Fibroblast of peridontal ligament (primary cell): ENCODE results near the gene PIP4K2B.
A peak's percentile ranks its signal among the peaks of the same experiment; 100 is the strongest.
"Not testable (repeated sequence)": the region's sequence is repeated elsewhere in the genome, so short reads cannot be mapped to it uniquely, and the experiment has no call there.

Source experiments
- DNase-seq: peaks from one replicate; pipeline ENCODE4 v3.0.0-alpha.2; 2010; ENCODE audit errors: extremely low read depth

The PIP4K2B gene

GRCh38 chr17:38730526-38731379 is 68.6 kb downstream of the PIP4K2B start:
- DNase-seq = no peak

GRCh38 chr17:38729886-38730525 is 69.3 kb downstream of the PIP4K2B start, which contains the start of gene CISD3:
Gene CISD3 (plus strand): TSS chr17:38730341. CDS start chr17:38730359, 18 bp downstream.
- DNase-seq = peak; percentile 69

GRCh38 chr17:38729368-38729885 is 69.9 kb downstream of the PIP4K2B start:
- DNase-seq = no peak

- no peak for DNase-seq
Measured at GRCh38 chr17:38728290-38728831, 71.0 kb downstream of the PIP4K2B start.

GRCh38 chr17:38727736-38728135 is 71.6 kb downstream of the PIP4K2B start:
- no peak for DNase-seq

GRCh38 chr17:38726145-38726544 is 73.2 kb downstream of the PIP4K2B start:
- DNase-seq = not testable (repeated sequence)

- no peak for DNase-seq
Measured at GRCh38 chr17:38725066-38725465, 74.3 kb downstream of the PIP4K2B start.

GRCh38 chr17:38724337-38724988 is 74.9 kb downstream of the PIP4K2B start:
- no peak for DNase-seq

GRCh38 chr17:38721802-38722201 is 77.6 kb downstream of the PIP4K2B start:
- no peak for DNase-seq

GRCh38 chr17:38720941-38721340 is 78.4 kb downstream of the PIP4K2B start:
- DNase-seq = no peak

GRCh38 chr17:38719943-38720641 is 79.3 kb downstream of the PIP4K2B start:
- no peak for DNase-seq

- no peak for DNase-seq
Measured at GRCh38 chr17:38719289-38719942, 79.9 kb downstream of the PIP4K2B start.

- no peak for DNase-seq
Measured at GRCh38 chr17:38717139-38717745, 82.1 kb downstream of the PIP4K2B start.

GRCh38 chr17:38716368-38717005 is 82.9 kb downstream of the PIP4K2B start:
- DNase-seq = no peak
